Activated CD4-positive, alpha-beta T cell treated with anti-CD3 and anti-CD28 coated beads, Interleukin-10, Interleukin-2, amounts not matched to agents 100 ng/mL and 50 ng/mL, durations not matched to agents 16 hours and 8 hours (primary cell): Measurements from ENCODE around the gene KIRREL3.

Experiments
- DNase-seq: peaks from one replicate; pipeline ENCODE4 v3.0.0-alpha.2; 2020

Gene KIRREL3

DNA sequence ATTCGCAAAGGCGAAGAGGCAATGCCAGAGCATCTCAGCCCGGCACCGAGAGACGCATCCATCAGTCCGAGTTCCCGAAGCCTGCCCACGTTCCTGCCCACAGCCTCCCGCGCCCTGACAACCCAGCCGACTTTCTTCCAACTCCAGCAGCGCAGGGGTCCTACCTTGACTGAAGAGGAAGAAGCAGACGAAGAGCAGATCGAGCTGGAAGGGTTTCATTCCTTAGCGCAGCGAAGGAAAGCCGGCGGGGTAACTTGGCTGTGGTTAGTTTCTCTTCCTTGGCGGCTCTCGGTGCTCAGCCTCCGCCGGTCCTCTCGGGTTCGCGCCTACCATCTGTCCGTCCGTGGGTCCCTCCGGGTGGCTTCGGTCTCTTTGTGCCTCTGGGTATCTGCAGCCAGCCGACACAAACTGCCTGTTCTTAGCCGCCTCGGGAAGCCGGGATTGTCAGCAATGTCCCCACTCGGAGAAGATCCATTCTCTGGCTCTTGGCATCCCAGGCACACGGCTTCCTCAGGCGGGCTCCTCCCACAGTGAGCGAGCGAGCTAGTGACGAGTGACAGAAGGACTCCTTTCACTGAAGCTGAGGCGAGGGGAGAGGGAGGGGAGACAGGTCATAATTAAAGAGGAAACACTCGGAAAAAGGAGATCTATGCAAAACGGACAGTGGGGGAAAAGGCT is at the start of gene KIRREL3:
Gene KIRREL3 (minus strand): TSS at position 480 of the 678 bp plus-strand sequence.
- DNase-seq: no peak

DNA sequence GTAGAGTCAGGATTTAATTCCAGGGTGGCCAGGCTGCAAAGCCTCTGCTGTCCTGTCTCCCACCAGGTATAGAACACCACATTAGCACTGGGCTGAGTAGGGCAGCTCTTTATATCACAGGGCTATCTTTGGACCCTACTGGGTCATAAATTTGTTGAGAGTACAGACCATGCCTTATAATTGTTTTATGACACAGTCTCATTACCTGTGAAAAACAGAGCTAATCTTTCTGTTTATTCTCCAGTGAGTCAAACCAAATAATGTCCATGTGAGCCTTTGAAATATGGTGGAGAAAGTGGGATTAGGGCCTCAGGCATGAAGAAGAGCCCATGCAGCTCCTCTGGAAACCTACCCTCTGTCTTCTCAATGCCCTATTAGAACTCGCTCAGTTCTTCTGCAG is 49.6 kb upstream of the KIRREL3 start:
- no peak for DNase-seq

DNA sequence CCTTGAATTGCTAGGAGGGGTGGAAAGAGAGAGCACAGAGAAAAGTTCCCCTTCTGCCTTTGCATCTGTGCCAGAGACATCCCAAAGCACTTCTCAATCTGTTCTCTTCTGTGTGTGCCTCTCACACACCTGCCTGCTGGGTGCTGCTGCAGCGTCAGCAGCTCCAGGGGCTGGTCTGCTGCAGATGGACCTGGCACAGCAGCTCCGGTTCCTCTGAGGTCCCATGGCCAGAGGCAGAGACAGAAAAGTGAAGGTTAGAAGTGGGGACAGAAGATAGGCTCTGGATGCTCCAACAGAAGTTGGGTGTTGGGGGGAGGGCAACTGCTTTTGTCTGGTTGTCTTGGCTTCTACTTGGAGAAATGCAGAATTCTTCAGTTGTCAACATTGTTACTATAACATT is 48.9 kb upstream of the KIRREL3 start:
- DNase-seq: no peak

DNA sequence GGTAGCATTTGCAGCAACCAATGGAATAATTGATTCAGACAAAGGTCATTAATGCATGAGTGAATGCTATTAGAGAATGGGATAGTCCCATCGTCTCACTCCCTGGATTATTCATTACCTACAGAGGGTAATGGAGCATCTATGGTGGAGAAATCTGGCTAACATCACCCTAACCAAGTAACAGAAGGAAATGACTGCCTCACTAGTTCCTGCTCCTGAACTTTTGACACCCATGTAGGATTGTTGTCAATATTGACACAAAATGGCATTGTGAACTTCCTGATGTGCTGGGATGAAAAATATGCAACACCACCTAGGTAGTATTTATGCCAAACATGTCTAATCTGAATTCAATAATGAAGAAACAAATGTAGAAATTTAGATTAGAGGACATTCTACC is 44.0 kb upstream of the KIRREL3 start:
- no peak for DNase-seq

DNA sequence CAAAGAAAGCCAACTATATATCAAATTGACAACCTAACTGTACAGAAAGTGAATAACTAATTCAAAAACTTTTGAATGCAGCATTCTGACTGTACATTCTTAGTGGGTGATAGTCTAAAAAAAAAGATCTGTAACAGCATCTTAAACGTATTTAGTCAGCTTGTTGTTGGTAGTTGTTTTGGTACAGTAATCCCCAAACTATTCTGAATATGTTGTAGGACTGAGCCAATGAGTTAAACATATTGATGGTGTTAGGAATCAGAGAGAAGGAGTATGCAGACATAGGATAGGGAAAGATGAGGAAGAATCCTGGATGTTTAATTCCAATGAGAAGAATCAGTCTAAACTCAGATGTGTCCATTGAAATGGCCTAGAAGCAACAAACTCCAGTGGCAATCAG is 41.9 kb upstream of the KIRREL3 start:
- no peak for DNase-seq

DNA sequence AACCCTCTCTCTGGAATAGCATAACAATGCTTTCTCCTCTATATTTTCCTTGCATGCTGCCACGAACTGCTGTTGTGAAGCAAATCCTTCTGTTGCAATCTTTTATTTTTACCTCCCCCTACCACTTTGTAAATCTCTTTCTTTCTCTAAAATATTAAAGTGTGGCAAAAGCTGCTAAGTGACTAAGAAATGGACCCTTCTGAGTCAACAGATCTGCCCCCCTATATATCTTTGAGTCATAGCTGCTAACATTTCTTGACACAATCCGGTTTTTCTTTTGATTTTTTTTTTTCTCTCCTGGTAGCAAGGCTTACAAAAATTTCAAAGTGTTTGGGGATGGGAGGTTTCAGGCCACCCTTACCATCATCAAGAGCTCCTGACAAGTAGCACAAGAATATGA is 39.0 kb upstream of the KIRREL3 start:
- no peak for DNase-seq

DNA sequence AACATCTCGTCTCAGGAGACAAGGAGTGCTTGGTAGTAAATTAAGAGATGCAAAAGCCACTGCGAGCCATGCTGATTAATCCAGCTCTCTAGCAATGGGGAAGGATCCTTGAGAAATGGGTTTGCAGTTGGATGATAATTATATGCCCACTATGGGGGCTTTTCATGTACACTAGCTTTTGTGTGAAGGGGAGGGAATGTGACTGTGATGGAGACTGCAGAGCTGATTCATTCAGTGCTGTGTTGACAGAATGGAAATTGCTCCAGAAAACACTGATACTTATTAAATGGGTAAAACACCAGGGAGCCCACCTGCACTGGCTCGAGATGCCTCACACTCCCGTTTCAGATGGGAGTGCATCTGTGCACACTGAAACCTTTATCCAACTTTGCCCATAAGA is 37.0 kb upstream of the KIRREL3 start:
- DNase-seq: no peak

DNA sequence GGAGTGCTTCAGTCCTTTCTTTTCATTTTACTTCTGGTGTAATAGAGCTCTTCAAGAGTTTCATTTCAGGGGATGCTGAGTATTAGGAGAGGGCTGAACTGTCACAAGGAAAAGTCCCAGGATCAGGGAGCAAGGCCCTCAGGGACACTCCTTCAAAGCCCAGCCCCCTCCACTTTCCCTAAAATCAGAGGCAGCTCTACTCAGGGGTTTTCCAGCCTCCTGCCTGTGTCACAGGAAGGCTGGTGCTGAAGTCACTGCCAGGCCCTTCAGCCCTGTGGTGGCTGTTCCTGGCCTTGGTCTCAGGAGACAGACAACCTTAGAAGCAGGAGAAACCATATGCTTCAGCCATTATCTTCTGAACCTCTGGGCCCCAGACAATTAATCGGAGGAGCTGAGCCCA is 36.4 kb upstream of the KIRREL3 start:
- no peak for DNase-seq

DNA sequence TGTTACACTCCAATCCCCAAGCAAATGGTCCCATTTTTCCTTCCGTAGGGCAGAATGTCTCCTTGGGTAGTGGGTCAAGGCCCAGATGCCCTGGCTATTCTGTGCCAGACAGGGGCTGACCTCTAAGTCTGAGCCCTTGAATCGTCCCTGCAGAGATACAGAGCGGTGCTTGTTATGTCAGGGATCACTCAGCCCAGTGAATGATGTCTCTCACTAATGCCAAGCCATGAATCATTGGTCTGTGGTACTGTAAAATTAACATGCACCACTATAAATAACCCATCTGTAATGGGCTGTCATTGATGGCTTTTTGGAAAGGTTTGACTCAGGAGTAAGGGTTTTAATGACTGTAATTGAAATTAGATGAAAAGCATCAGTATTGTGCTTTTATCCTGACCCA is 35.3 kb upstream of the KIRREL3 start:
- no peak for DNase-seq

DNA sequence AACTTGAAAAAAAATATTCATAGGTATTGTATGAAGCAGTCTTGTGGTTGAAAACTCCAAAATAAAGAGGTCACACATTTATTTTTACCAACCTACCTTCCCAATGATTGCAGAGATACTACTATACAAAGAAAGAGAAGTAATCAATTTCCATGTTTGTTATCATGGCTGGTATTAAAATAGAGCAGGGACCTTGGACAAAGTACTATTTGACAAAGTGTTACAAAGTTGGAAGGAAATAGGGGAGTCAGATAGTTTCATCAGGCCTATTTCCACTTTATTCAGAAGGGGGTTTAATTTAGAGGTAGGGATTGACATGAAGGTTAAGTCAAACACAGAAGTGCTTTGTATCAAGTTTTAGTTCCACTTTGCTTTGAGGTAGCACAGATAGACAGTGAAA is 34.4 kb upstream of the KIRREL3 start:
- DNase-seq: no peak

DNA sequence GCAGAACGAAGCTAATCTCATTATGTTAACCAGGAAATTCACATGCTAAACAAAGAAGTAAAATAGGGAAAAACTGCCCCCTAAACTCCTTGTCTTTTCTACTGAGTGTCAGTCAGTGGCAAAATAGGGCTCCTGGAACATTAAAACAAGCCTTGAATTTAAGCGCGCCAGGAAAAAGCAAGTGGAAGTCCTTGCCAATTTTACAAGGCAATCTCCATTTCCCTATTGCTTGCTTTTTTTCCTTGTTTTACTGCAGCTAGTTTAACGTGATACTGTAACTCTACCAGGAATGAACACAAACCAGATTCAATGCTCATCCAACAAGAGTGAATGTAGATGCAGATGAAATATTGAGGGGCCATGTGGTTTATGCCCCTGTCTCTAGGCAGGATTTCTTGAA is 28.1 kb upstream of the KIRREL3 start:
- DNase-seq: no peak

DNA sequence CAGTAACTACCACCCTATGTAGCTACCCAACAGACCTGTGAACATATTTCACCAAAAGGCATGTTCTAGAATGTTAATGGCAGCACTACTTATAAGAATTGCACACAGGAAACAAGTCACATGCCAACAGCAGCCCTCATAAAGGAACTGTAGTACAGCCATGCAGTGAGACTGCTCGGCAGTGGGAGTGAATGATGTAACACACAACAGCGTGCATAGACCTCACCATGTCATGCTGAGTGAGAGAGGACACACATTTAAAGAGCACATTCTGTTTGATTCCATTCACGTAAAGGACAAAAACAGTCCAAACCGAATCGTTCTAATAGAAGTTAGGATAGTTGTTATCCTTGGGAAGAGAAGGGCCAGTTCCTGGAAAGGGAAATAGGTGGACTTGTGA is 27.2 kb upstream of the KIRREL3 start:
- DNase-seq: no peak

DNA sequence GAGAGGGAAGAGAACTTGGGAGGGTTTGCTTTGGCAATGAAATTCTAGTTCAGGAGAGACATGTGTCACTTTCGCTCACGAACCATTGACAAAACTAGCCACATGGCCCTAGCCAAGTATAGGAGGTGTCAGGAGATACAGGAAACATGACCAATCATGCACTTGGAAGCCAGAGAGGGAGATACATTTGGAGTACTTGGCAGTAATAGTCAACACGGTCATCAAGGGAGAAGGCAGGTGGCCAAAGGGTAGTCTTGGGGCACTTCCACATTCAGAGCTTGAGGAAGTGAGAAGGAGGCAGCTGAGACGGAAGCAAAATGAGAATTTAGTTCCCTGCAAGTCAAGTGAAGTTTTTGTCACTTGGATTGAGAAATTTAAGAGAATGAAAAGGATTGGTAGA is 26.4 kb upstream of the KIRREL3 start:
- no peak for DNase-seq

DNA sequence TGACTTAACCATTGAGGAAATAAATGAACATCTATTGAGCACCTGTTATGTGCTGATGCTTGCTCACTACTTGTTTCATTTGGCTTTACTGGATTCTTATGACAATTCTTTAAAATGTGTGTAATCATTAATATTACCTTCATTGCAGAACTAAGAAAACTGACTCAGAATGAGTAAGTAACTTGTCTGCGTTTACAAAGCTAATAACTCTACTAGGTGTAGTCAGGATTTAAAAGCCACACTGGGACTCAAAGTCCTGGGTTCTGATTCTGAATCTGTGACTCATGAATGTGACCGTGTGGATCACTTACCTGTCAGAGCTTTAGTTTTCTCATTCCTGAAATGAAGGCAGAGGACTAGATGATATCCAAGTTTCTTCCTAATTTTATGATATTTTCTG is 23.4 kb upstream of the KIRREL3 start:
- no peak for DNase-seq

DNA sequence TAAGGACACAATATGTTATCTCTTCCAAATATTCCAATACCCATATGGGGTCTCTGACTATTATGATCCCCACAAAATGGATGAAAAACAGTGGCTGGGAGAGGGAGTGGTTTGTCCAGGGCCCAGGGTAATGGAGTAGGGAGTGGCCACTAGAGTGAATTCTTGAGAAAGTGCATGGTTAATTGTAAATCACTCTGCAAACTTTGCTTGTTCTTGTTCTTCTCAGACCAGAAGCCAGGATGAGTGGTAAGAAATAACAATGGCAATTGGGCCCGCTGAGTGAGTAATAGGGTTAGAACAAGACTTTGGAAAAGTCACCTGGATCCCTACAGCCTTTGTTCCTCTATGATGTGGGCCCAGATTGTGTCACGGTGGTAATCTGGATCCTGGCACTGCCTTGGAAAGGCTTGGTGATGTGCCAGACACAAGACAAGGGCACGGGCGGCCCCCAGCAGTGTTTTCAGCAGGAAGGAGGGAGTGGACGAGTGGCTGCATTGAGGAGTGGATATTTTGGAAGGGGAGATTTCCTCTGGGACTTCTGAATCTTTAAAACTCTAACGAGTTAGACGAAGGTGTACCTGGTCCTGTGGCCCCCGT is 18.2 kb upstream of the KIRREL3 start:
- no peak for DNase-seq

DNA sequence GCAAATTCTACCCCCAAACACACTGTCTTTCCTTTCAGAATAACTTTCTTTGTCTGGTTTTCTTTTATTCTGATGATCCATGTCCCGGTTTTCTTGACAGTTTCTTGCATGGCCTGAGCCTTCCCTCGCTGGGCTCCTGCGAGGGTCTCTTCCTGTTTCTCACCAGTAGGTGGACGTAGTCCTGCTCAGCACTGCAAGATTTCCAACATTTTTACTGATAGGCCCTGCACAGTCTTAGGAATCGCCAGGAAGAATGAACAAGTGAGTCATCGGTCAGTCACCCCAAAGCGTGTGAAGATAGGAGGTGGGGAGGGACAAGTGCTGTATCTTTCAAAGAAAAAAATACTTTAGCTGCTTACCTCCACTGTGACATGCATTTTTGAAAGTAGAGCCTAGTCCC is 16.9 kb upstream of the KIRREL3 start:
- DNase-seq: no peak

DNA sequence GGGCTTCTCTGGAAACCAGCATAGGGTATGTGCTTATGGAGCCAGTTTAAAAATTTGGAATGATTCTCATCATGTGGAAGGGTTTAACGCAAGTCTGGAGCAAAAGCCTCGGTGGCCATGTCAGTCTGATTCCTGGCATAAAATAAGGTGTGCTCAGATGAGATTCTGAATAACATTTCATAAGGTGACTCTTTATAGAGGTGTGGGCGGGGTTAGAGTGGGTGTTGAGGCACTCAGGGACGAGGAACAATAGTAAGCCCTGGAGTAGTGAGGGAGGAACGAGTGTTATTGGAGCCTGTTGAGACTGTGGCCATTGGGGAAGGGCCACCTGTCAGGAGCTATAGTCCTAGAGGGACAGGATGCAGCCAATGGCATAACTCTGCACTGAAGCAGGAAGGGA is 13.0 kb upstream of the KIRREL3 start:
- DNase-seq: no peak

DNA sequence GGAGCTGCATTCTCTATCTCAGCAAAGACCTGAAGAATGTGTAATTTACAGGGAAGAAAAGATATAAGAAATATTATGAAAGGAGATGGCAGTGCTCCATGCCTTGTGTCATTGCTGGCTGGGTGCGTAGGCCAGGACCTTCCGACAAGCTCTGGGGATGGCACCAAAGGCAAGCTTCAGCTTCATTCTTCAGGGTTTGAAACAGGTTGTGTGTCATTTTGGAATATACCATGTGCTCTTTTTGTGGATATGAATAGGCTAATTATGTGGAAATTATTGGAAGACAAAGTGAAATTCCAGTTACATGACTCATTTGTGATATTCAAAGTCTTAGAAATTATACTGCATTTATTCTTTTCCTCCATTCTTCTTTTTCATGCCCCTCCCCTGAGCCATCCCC is 5.7 kb upstream of the KIRREL3 start:
- no peak for DNase-seq

DNA sequence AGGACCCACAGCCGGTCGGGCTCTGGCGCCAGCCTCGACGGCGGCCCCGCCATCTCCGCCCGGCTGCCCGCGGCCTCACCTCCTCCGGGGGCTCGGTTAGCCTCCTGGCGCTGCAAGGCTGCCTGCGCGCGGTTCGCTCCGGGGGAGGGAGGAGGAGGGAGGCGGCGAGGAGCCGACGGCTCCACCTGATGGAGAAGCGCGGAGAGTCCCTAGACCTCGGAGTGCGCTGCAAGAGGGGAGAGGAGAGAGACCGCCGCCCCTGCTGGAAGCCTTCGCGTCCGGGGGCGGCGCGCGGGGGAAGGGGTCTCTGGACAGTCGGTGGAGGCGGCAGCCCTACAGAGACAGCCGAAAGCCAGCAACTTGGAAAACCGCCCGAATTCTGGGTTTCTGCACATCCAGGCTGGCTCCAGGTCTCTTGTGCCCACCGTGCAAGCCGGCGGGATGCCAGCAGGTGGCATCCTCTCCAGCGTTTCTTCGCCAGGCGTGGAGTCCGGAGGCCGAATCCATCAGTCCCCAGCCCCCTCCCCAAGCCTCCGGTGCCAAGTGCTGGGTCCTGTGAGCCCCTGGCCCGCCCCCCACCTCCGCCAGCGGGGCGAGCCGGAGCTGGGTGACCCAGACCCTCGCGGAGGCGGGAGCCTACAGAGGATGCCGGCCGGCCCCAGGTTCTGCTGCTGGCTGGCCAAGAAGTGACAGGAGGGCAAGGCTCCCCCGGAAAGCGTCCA is 2.9 kb upstream of the KIRREL3 start:
- peak; percentile 23 for DNase-seq

DNA sequence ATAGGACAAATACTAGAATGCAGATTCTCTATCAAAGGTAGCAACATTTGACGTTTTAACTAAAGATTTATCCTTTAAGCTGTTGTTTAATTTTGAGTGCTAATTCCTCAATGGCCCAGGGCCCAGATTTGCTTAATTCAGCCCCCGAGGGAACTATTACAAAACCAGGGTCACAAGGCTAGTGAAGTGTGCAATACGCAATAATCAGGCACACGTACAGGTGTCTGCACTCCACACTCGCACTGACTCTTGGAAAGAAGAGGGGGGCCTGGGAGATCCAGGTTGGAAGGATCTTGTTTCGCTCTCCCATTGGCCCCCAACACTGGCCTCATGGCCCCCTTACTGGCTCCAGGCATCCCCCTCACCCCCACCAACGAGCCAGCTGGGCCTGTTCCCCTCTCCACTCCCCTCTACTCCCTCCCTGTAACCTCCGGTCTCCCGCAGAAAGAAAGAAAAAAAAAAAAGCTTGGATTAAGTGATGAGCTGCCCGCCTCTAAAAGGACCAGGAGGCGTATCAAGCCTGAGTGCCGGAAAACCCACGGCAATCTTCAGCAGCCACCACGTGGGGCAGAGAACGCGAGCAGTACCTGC is 2.2 kb upstream of the KIRREL3 start:
- DNase-seq: no peak

DNA sequence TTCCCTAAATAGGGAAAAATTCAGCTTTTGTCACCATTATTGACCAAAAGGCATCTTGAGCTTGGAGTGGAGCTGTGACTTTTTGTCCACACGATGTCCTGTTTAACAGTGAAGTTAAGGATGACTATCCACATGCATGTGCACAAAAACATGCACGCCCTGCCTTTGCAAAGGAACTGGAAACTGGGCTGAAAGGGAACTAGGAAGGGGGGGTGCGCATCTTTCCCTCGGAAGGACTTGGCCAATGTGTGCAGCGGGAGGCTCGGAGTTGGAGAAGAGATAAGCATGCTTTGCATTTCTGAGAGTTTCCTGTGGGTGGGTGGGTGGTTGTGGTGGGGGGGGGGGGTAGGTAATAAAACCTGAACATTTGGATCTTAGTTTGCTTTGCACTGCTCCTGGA is 411 bp upstream of the KIRREL3 start:
- DNase-seq: no peak

DNA sequence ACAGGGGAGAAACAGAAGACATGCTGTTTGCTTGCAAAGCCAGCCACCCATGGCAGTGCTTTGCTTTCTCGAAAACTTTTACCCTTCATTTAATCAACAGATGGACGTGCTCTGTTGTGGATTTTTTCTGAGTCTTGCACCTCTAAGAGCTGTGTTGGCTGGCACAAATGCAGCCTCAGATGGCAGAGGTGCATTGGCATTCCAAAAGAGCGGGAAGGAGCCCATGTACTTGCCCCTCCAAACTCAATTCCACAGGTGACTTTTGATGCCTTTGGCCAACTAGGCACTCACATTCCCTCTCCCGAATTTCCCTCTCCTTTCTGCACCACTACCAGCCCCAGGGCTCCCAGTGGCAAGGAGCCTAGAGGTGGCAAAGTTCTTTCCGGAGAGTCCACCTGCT is 1.2 kb downstream of the KIRREL3 start:
- DNase-seq: no peak

DNA sequence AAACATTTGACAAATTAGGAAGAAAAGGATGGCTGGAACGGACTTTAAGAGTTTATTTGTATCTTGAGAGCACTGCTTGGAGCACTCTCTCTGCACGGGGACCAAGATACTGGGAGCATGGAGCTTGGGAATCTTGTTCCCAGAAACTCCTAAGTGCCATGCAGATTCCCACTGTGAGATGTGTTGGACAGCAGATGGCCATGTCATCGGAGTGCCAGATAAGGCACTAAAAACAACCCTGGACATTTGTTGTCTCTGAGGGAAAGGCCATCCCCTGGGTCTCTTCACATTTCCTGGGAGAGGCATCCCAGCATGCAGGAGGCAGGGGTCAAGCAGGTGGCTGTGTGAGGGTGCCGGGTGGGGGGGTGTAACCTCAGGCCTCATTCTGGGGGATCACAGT is 2.9 kb downstream of the KIRREL3 start:
- DNase-seq: no peak

DNA sequence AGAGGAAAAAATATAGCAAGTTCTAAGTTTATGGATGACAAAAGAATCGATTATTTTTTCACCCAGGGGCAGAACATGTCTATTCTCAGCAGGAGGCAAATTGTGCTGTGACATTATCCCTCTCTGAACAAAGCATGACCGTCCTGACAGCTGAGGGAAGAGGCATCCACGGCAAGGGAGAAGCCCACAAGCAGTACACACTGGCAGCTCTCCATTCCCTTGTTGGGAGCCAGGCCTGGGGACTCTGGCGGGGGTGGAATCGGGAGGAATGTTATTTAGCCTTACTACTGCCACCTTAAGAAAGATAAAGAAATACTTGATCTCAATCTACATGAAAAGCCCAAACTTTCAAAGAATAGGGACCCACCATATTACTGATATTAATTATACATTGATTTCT is 3.4 kb downstream of the KIRREL3 start:
- no peak for DNase-seq
